Measurements from ENCODE around the gene ASAP3.

ASAP3 gene

DNA sequence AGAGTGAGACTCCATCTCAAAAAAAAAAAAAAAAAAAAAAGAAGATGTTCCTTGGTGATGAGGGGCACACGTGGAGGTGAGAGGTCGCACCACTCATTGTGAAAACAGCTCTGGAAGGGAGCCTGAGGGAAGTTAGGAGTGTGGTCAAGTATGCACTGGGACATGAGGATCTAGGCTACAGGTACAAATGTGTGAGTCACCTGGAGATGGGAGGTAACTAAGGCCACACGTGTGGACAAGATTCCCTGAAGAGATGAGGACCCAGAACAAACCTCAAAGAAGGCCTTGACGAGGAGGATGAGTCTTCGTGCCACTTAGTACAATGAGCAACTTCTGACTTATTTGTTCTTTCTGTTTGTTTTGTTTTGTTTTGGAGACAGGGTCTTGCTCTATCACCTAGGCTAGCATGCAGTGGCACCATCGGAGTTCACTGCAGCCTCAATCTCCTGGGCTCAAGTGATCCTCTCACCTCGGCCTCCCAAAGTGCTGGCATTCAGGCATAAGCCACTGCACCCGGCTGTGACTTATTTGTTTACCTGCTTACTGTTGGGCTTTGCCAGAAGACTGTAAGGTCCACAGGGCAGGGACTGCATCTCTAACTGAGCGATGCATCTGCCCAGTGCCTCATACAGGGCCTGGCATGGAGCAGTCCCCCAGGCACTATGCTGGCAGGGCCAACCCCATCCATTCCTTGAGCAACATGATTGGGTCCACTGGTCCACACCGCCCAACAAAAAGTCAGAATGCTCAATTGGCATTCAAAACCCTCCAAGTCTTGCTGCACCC lies 6.4 kb downstream of the ASAP3 start:
- peak; percentile 80 for DNase-seq (ENCODE audit: low read depth)
- no peak overlapping the region for H3K4me3 ChIP-seq (ENCODE audit: low read length)
- TF ChIP-seq, protein P1, sequence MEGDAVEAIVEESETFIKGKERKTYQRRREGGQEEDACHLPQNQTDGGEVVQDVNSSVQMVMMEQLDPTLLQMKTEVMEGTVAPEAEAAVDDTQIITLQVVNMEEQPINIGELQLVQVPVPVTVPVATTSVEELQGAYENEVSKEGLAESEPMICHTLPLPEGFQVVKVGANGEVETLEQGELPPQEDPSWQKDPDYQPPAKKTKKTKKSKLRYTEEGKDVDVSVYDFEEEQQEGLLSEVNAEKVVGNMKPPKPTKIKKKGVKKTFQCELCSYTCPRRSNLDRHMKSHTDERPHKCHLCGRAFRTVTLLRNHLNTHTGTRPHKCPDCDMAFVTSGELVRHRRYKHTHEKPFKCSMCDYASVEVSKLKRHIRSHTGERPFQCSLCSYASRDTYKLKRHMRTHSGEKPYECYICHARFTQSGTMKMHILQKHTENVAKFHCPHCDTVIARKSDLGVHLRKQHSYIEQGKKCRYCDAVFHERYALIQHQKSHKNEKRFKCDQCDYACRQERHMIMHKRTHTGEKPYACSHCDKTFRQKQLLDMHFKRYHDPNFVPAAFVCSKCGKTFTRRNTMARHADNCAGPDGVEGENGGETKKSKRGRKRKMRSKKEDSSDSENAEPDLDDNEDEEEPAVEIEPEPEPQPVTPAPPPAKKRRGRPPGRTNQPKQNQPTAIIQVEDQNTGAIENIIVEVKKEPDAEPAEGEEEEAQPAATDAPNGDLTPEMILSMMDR (IDR thresholded peaks at IDR 0.05; ENCODE audit: insufficient read depth, low read depth, low read length, missing control alignments) = no peak

DNA sequence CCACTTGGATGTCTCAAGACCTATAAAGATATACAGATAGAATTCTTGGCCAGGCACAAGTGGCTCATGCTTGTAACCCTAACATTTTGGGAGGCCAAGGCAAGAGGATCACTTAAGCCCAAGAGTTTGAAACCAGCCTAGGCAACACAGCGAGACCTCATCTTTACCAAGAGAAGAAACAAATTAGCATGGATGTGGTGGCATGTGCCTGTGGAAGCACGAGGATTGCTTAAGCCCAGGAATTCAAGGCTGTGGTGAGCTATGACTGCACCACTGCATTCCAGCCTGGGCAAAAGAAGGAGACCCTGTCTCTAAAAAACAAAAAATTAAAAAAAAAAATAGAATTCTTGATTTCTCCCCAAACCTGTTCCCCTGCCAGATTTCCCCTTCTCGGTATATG lies 8.3 kb downstream of the ASAP3 start:
- no peak for DNase-seq (ENCODE audit: low read depth)
- H3K4me3 ChIP-seq (ENCODE audit: low read length) = no peak overlapping the region
- TF ChIP-seq, protein P1 (IDR thresholded peaks at IDR 0.05; ENCODE audit: insufficient read depth, low read depth, low read length, missing control alignments) = no peak

DNA sequence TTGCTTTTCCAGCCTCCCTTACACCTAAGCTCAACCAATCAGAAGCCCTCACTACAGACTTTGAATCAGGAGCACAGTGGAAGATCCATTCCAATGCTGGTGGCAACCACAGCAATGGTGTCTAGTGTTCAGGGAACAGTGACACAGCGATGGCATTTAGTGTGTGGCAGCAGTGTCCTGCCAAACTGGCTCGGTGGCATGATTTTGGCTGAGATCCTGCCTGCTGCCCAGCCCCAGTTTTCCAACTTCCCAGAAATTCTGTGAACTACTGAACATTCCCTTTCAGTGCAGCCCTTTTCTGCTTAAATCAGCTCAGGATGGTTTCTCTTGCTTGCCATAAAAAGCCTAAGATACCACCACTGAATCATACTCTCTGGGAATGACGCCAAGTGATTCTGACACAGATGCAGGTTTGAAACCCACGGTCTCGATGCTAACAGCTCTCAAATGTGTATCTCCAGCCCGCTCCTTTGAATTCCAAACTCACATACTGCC lies 8.8 kb downstream of the ASAP3 start:
- TF ChIP-seq, protein P1 (IDR thresholded peaks at IDR 0.05; ENCODE audit: insufficient read depth, low read depth, low read length, missing control alignments) = no peak
- DNase-seq (ENCODE audit: low read depth) = peak; percentile 86
- no peak overlapping the region for H3K4me3 ChIP-seq (ENCODE audit: low read length)

DNA sequence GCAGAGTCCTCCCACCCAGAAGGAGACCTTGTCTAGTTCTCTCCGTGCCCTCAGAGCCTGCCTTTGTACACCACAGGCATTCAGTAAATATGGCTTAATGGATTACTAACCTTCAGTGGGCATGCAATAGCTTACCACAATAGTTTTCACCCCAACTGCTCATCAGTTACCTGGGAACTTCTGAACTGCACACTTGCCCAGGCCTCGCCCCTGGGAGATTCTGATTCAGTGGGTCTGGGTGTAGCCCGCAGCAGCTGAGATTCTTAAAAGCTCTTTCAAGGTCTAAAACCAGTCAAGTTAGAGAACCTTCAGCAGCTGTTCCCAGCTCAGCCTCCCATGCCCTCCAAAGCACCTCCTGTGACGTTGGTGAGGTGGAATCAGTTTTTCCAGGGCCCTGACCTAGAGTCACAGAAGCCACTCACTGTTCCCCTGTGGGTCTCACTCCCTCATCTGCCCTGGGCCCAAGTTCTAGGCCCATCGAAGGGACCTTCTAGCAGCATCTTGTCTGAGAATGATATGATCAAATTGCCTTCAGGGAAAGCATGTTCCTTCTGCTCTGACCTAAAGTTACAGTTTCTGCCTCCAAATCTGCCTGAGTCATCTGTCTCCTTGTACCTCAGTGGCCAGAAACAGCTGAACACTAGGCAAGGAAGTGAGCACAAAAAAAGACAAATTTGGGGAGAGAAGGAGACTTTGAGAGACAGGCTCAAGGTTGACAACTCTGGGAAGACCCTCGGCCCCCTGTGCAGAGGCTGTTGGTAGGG lies 10.8 kb downstream of the ASAP3 start:
- peak; percentile 78 for DNase-seq (ENCODE audit: low read depth)
- TF ChIP-seq, protein P1 (IDR thresholded peaks at IDR 0.05; ENCODE audit: insufficient read depth, low read depth, low read length, missing control alignments) = no peak
- H3K4me3 ChIP-seq (ENCODE audit: low read length) = no peak overlapping the region

DNA sequence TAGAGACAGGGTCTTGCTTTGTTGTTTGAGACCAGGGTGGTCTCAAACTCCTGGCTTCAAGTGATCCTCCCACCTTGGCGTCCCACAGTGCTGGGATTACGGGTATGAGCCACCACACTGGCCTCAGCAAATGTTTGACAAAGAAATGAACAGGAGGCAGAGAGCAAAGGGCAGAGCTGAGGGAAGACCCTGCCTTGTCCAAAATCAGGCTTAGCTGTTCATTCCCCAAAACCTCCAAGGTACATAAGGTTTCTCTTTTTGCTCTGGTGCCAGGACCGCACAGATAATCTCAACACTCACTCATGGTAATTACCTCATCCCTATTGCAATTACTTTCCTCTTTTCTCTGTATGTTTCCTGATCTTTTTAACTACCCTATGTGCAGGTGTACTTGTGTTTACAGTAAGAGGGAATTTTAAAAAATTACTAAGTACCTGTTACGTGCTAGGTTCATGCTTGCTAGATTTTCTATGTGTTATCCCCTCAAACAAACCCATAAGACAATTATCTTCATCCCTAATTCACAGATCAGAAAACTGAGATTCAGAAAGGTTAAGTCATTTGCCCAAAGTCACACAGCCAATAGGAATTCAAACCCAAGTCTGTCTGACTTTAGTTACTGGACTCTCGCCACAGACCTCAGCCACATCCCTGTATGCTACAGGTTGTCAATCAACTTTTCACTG lies 11.5 kb downstream of the ASAP3 start:
- DNase-seq (ENCODE audit: low read depth) = no peak
- H3K4me3 ChIP-seq (ENCODE audit: low read length) = no peak overlapping the region
- TF ChIP-seq, protein P1 (IDR thresholded peaks at IDR 0.05; ENCODE audit: insufficient read depth, low read depth, low read length, missing control alignments) = no peak

DNA sequence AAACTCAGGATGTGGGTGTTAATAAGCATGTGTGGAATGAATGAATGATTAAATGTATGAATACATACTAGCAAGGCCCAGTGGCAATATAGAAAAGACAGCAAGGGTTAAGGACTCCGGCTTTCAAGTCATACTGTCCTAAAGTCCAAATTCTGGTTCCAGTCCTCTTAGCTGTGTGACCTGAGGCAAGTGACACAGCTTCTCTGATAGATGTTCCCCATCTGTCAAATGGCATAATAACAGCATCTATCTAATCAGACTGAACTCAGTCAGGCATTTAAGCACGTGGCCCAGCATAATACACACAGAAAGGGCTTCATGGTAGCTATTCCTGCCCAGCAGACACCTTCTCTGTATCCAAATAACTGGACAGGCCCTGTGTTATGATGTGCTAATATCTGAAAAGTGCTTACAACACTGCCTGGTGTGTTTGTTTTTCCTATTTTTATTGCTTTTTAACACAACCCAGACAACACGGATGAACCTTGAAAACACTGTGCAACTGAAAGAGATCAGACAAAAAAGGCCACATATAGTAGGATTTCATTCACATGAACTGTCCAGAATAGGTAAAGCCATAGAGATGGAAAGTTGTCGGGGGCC lies 12.4 kb downstream of the ASAP3 start:
- DNase-seq (ENCODE audit: low read depth) = no peak
- TF ChIP-seq, protein P1 (IDR thresholded peaks at IDR 0.05; ENCODE audit: insufficient read depth, low read depth, low read length, missing control alignments) = no peak
- H3K4me3 ChIP-seq (ENCODE audit: low read length) = no peak overlapping the region
